ACC112 (cell line): ENCODE data around the gene N4BP3.

Experiments used
- H2AFZ ChIP-seq: fragments of 200-600 bp; sonication (generic); one replicate; pipeline ENCODE4 v1.6.0; 2017; ENCODE audit warnings: antibody characterized with exemption, low read length; ENCODE audit not compliant: unreplicated experiment
- H3K27ac ChIP-seq: fragments of 200-600 bp; sonication (generic); 2 replicates; pipeline ENCODE4 v1.5.1; 2014; ENCODE audit warnings: low read depth, mild to moderate bottlenecking, antibody characterized with exemption, low read length, moderate library complexity
- H3K27me3 ChIP-seq: fragments of 200-600 bp; sonication (generic); 2 replicates; pipeline ENCODE4 v1.6.1; 2014; ENCODE audit warnings: mild to moderate bottlenecking, antibody characterized with exemption, low read length, moderate library complexity, mixed read lengths; ENCODE audit not compliant: insufficient read depth
- H3K36me3 ChIP-seq: fragments of 200-600 bp; sonication (generic); 2 replicates; pipeline ENCODE4 v1.6.1; 2016; ENCODE audit warnings: mild to moderate bottlenecking, antibody characterized with exemption, low read length, moderate library complexity, mixed read lengths; ENCODE audit not compliant: insufficient read depth
- H3K4me1 ChIP-seq: fragments of 200-600 bp; sonication (generic); one replicate; pipeline ENCODE4 v1.6.1; 2016; ENCODE audit warnings: low read length, mixed read lengths; ENCODE audit not compliant: insufficient read depth, unreplicated experiment, control insufficient read depth
- H3K4me3 ChIP-seq: fragments of 200-600 bp; sonication (generic); 2 replicates; pipeline ENCODE4 v1.5.1; 2014; ENCODE audit warnings: mild to moderate bottlenecking, low read depth, low read length
- H3K79me2 ChIP-seq: fragments of 200-600 bp; sonication (generic); one replicate; pipeline ENCODE4 v1.6.0; 2016; ENCODE audit warnings: low read length; ENCODE audit not compliant: control insufficient read depth, unreplicated experiment, insufficient read depth

N4BP3 gene

GRCh38 chr5:178103612-178104011 lies 9.7 kb upstream of the N4BP3 start:
- Histone ChIP-seq H2AFZ (no peak overlapping the region), H3K27me3 (peaks cover 6% of the 10 kb centered on the region; the same call in 1 of the 2 replicates), H3K79me2 (no peaks in the 10 kb centered on the region), H3K27ac (no peak overlapping the region), H3K4me1 (peaks cover 1% of the 10 kb centered on the region), H3K4me3 (no peak overlapping the region), H3K36me3 (no peaks in the 10 kb centered on the region)

- H3K79me2 ChIP-seq: no peaks in the 10 kb centered on the region
- H3K4me3 ChIP-seq: no peak overlapping the region
- H3K27me3 ChIP-seq: peaks cover 6% of the 10 kb centered on the region; the same call in 1 of the 2 replicates
- peaks cover 4% of the 10 kb centered on the region for H3K4me1 ChIP-seq
- H2AFZ ChIP-seq: no peak overlapping the region
- no peak overlapping the region for H3K27ac ChIP-seq
- no peaks in the 10 kb centered on the region for H3K36me3 ChIP-seq
These were observed 8.8 kb upstream of the N4BP3 start for GRCh38 chr5:178104492-178104891.

GRCh38 chr5:178106086-178106485 lies 7.2 kb upstream of the N4BP3 start:
- H3K36me3 ChIP-seq: no peaks in the 10 kb centered on the region
- H3K4me3 ChIP-seq: no peak overlapping the region
- H3K27me3 ChIP-seq: peaks cover 6% of the 10 kb centered on the region; the same call in 1 of the 2 replicates
- peaks cover 4% of the 10 kb centered on the region for H3K4me1 ChIP-seq
- no peak overlapping the region for H2AFZ ChIP-seq
- no peak overlapping the region for H3K27ac ChIP-seq
- H3K79me2 ChIP-seq: no peaks in the 10 kb centered on the region

GRCh38 chr5:178106556-178107239 lies 6.6 kb upstream of the N4BP3 start:
- H3K36me3 ChIP-seq: no peaks in the 10 kb centered on the region
- H3K4me1 ChIP-seq: peaks cover 4% of the 10 kb centered on the region
- no peak overlapping the region for H3K4me3 ChIP-seq
- no peak overlapping the region for H3K27ac ChIP-seq
- H2AFZ ChIP-seq: no peak overlapping the region
- peaks cover 6% of the 10 kb centered on the region; the same call in 1 of the 2 replicates for H3K27me3 ChIP-seq
- H3K79me2 ChIP-seq: no peaks in the 10 kb centered on the region

- peaks cover 12% of the 10 kb centered on the region for H3K27me3 ChIP-seq
- no peaks in the 10 kb centered on the region for H3K79me2 ChIP-seq
- no peaks in the 10 kb centered on the region for H3K36me3 ChIP-seq
- H2AFZ ChIP-seq: no peak overlapping the region
- H3K4me1 ChIP-seq: peaks cover 4% of the 10 kb centered on the region
- H3K4me3 ChIP-seq: no peak overlapping the region
- no peak overlapping the region for H3K27ac ChIP-seq
These were observed 5.5 kb upstream of the N4BP3 start for GRCh38 chr5:178107756-178108310.

GRCh38 chr5:178108446-178108845 lies 4.9 kb upstream of the N4BP3 start:
- Histone ChIP-seq H3K79me2 (no peaks in the 10 kb centered on the region), H3K27me3 (peaks cover 16% of the 10 kb centered on the region), H3K36me3 (no peaks in the 10 kb centered on the region), H3K4me1 (peaks cover 4% of the 10 kb centered on the region), H3K27ac (no peak overlapping the region), H3K4me3 (no peak overlapping the region), H2AFZ (no peak overlapping the region)

- no peak overlapping the region for H3K4me3 ChIP-seq
- H2AFZ ChIP-seq: no peak overlapping the region
- H3K27me3 ChIP-seq: peaks cover 21% of the 10 kb centered on the region
- no peaks in the 10 kb centered on the region for H3K36me3 ChIP-seq
- no peak overlapping the region for H3K27ac ChIP-seq
- H3K79me2 ChIP-seq: no peaks in the 10 kb centered on the region
- H3K4me1 ChIP-seq: peaks cover 7% of the 10 kb centered on the region
These were observed 4.4 kb upstream of the N4BP3 start for GRCh38 chr5:178108966-178109365.

- no peak overlapping the region for H3K27ac ChIP-seq
- no peak overlapping the region for H3K4me3 ChIP-seq
- H3K27me3 ChIP-seq: peaks cover 37% of the 10 kb centered on the region
- H3K4me1 ChIP-seq: peaks cover 12% of the 10 kb centered on the region
- no peaks in the 10 kb centered on the region for H3K36me3 ChIP-seq
- H3K79me2 ChIP-seq: no peaks in the 10 kb centered on the region
- H2AFZ ChIP-seq: no peak overlapping the region
These were observed 2.8 kb upstream of the N4BP3 start for GRCh38 chr5:178110511-178110910.

- H3K36me3 ChIP-seq: no peaks in the 10 kb centered on the region
- no peak overlapping the region for H3K27ac ChIP-seq
- H3K4me3 ChIP-seq: no peak overlapping the region
- peaks cover 15% of the 10 kb centered on the region for H3K4me1 ChIP-seq
- H3K79me2 ChIP-seq: no peaks in the 10 kb centered on the region
- no peak overlapping the region for H2AFZ ChIP-seq
- H3K27me3 ChIP-seq: peaks cover 49% of the 10 kb centered on the region
These were observed 1.4 kb upstream of the N4BP3 start for GRCh38 chr5:178111925-178112324.

- Histone ChIP-seq H3K79me2 (no peaks in the 10 kb centered on the region), H3K27ac (no peak overlapping the region), H3K27me3 (peaks cover 52% of the 10 kb centered on the region), H3K36me3 (no peaks in the 10 kb centered on the region), H3K4me1 (peaks cover 15% of the 10 kb centered on the region), H2AFZ (no peak overlapping the region), H3K4me3 (0 out of 2 replicates have a peak overlapping the region, but pooled peaks have one; percentile 67)
These were observed 787 bp upstream of the N4BP3 start for GRCh38 chr5:178112545-178112944.

GRCh38 chr5:178113841-178114324 lies 551 bp downstream of the N4BP3 start:
- no peaks in the 10 kb centered on the region for H3K36me3 ChIP-seq
- H3K27me3 ChIP-seq: peaks cover 57% of the 10 kb centered on the region
- peak overlapping the region; percentile 67 for H3K4me3 ChIP-seq
- H3K79me2 ChIP-seq: no peaks in the 10 kb centered on the region
- H3K4me1 ChIP-seq: peaks cover 11% of the 10 kb centered on the region
- no peak overlapping the region for H2AFZ ChIP-seq
- no peak overlapping the region for H3K27ac ChIP-seq
